RWPE2 (cell line): ENCODE data around the gene LIN7B.
A peak's percentile ranks its signal among the peaks of the same experiment; 100 is the strongest.
"Not testable (repeated sequence)": the region's sequence is repeated elsewhere in the genome, so short reads cannot be mapped to it uniquely, and the experiment has no call there.

Experiments used
- ATAC-seq: fragments of 200-7000 bp; cut with Tn5 transposase; 3 replicates; pipeline ENCODE4 v1.9.1; 2021; ENCODE audit warnings: low read depth
- DNase-seq: peaks from one replicate; pipeline ENCODE4 v3.0.0-alpha.2; 2020; ENCODE audit warnings: low spot score
- H3K27ac ChIP-seq: fragments of 450-650 bp; 2 replicates; pipeline ENCODE4 v1.5.1; 2017; ENCODE audit warnings: mild to moderate bottlenecking; ENCODE audit not compliant: poor library complexity, severe bottlenecking
- H3K27me3 ChIP-seq: fragments of 250-450 bp; sonication (Bioruptor Pico); 2 replicates; pipeline ENCODE4 v1.5.1; 2021; ENCODE audit warnings: mild to moderate bottlenecking, moderate library complexity; ENCODE audit not compliant: insufficient read depth, poor library complexity, severe bottlenecking
- H3K36me3 ChIP-seq: fragments of 250-450 bp; sonication (Bioruptor Pico); 2 replicates; pipeline ENCODE4 v1.5.1; 2020; ENCODE audit warnings: low read depth, mild to moderate bottlenecking, moderate library complexity
- H3K4me1 ChIP-seq: fragments of 250-450 bp; sonication (Bioruptor Pico); 2 replicates; pipeline ENCODE4 v1.5.1; 2021; ENCODE audit warnings: mild to moderate bottlenecking, moderate library complexity; ENCODE audit not compliant: insufficient read depth, poor library complexity, severe bottlenecking
- H3K4me3 ChIP-seq: fragments of 250-450 bp; sonication (Bioruptor Pico); 2 replicates; pipeline ENCODE4 v1.5.1; 2021; ENCODE audit warnings: mild to moderate bottlenecking, moderate library complexity; ENCODE audit not compliant: severe bottlenecking
- H3K9me3 ChIP-seq: fragments of 250-450 bp; sonication (Bioruptor Pico); 2 replicates; pipeline ENCODE4 v1.5.1; 2021; ENCODE audit warnings: mild to moderate bottlenecking, moderate library complexity; ENCODE audit not compliant: severe bottlenecking
- TF ChIP-seq, protein P1 (sequence below): fragments of 450-650 bp; IDR thresholded peaks from one replicate; pipeline ENCODE4 v1.5.1; 2017; ENCODE audit warnings: mild to moderate bottlenecking, moderate library complexity; ENCODE audit not compliant: poor library complexity, severe bottlenecking

The LIN7B gene

DNA sequence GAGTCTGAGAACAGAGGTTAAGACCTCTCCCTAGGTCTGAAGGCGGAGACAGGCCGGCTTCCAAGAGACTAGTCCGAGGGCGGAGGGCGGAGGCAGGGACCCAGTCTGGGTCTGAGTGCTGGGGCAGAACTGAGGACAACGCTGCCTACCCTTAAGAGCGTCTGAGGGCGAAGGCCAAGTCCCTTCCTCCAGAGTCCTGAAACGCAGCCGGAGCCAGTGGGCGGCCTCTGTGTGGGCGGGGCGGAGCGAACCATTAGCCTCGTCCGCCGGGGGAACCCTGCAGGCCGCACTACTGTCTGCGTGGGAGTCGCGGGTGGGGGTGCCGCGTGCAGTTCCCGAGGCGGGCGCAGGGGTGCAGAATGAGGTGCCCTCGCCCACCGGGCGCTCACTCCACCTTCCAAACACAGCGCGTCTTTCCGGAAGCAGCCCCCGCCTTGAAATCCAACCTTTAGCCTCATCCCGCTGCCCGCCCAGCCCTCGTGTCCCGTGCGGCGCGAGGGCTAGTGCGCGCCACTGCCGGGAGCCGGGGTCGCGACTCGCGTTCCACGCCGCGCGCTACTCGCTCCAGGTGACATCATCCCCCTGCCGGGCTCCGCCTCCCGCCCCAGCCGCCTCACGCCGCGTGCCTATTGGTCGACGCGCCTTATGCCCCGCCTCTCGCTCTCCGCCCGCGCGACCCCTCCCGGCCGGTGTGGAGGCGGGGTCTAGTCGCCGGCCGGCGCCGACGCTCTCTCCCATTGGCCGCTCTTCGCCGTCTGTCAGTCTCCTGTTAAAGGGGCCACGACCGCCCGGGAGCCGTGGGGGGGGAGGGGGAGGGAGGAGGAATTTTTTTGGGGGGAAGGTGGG is 4.6 kb downstream of the LIN7B start, which contains the start of gene C19orf73:
Gene C19orf73, minus strand, starts transcription at position 579 of the 846 bp plus-strand sequence. Its CDS starts 121 bp downstream, at position 458.
- ATAC-seq (peak; percentile 77), DNase-seq (peak; percentile 90)
- Histone ChIP-seq H3K4me1 (peaks cover 1% of the 10 kb centered on the region), H3K27ac (peak within 1 kb of the TSS; percentile 59), H3K4me3 (peak within 1 kb of the TSS; percentile 55), H3K36me3 (no peaks in the 10 kb centered on the region), H3K9me3 (no peaks in the 10 kb centered on the region), H3K27me3 (no peaks in the 10 kb centered on the region)
- TF ChIP-seq, protein P1, sequence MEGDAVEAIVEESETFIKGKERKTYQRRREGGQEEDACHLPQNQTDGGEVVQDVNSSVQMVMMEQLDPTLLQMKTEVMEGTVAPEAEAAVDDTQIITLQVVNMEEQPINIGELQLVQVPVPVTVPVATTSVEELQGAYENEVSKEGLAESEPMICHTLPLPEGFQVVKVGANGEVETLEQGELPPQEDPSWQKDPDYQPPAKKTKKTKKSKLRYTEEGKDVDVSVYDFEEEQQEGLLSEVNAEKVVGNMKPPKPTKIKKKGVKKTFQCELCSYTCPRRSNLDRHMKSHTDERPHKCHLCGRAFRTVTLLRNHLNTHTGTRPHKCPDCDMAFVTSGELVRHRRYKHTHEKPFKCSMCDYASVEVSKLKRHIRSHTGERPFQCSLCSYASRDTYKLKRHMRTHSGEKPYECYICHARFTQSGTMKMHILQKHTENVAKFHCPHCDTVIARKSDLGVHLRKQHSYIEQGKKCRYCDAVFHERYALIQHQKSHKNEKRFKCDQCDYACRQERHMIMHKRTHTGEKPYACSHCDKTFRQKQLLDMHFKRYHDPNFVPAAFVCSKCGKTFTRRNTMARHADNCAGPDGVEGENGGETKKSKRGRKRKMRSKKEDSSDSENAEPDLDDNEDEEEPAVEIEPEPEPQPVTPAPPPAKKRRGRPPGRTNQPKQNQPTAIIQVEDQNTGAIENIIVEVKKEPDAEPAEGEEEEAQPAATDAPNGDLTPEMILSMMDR = no peak

DNA sequence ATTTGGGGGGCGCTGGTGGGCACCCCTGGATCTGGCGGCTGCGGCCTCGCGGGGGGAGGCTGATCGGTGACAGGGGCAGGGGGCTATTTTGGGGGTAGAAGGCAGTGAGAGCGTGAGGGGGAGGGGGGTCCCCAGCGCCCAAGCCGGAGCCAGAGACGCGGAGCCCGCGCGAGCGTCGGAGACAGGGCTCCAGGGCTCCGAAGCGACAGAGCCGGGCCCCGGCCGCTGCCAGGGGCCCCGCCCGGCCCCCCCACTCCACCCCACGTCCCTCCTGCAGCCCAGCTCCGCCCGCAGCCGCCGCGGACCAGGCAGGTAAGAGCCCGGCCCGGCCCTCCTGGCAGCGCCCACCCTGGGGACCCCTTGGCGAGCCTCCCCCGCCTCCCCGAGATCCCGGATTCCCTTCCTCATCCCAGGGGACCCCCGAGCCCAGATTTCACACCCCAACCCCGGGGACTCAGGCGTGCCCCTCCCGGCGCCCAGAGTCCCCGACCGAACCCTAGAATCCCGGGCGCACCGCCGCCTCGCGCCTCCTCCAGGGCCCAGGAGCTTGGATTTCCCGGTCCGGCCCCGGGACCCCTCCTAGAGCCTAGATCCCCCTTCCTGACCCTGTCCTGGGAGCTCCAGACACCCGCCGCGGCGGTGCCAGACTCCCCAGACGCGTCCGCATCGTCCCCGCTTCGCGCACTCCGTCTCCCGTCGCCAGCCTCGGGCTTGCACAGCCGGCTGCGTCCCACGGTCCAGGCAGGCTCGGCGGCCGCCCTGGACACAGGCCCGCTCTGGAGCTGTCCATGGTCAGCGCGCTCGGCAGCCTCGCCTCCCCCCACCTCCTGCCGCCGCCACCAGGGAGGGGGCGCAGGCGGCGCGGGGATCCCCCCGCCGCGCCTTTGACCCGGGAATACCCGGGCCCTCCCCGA is 5.5 kb downstream of the LIN7B start, which contains the start of gene PPFIA3:
Gene PPFIA3, plus strand, starts transcription at position 134 of the 914 bp plus-strand sequence. CDS start 8,330 bp downstream, outside the sequence.
- peak within 1 kb of the TSS; percentile 55 for H3K4me3 ChIP-seq
- peak within 1 kb of the TSS; percentile 59 for H3K27ac ChIP-seq
- DNase-seq (peak; percentile 75), ATAC-seq (peak; percentile 56)
- TF ChIP-seq, protein P1 = no peak
- H3K36me3 ChIP-seq = no peaks in the 10 kb centered on the region
- H3K9me3 ChIP-seq = no peaks in the 10 kb centered on the region
- H3K4me1 ChIP-seq = no peaks in the 10 kb centered on the region
- H3K27me3 ChIP-seq = no peaks in the 10 kb centered on the region

DNA sequence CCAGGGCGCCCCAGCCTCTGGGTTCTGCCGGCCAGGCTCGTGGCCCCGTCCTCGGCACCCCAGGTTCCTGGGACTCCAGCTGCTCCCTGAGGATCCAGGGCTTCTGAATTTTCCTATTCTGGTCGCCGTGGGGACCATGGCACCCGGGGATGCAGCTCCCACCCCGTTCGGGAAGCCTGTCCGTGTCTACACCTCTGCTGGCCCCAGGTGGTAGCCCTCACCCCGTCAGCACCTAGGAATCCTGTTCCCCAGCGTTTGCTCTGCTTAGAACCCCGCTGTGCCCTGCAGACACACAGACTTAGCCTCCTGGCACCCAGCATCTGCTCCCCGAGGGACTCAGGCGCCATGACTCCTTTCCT is 6.1 kb downstream of the LIN7B start:
- Histone ChIP-seq H3K36me3 (no peaks in the 10 kb centered on the region), H3K9me3 (no peaks in the 10 kb centered on the region), H3K4me3 (peak overlapping the region; percentile 55), H3K27ac (no peak overlapping the region), H3K27me3 (no peaks in the 10 kb centered on the region), H3K4me1 (no peaks in the 10 kb centered on the region)
- DNase-seq (no peak), ATAC-seq (no peak)
- TF ChIP-seq, protein P1 = no peak

DNA sequence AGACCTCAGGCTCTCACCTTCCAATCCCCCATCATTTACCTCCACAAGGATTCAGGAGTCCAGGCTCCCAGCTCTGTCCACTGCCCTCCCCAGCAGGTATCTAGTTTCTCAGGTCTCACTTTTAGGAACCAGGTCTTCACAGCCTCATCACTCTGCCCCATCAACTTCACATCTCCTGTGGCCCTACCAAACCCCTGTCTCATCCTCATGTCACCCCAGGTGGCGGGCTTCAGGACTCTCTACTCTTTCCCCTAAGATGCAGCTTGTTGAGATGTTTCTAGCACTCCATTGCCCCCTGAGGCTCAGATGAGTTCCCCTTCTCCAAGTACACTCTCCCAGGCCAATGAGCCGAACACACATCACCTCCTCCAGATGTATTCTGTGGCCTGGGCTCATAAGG is 6.7 kb downstream of the LIN7B start:
- ATAC-seq = no peak
- TF ChIP-seq, protein P1 = no peak
- Histone ChIP-seq H3K4me1 (no peaks in the 10 kb centered on the region), H3K27ac (no peak overlapping the region), H3K4me3 (no peak overlapping the region), H3K9me3 (no peaks in the 10 kb centered on the region), H3K36me3 (no peaks in the 10 kb centered on the region), H3K27me3 (no peaks in the 10 kb centered on the region)
- no peak for DNase-seq

DNA sequence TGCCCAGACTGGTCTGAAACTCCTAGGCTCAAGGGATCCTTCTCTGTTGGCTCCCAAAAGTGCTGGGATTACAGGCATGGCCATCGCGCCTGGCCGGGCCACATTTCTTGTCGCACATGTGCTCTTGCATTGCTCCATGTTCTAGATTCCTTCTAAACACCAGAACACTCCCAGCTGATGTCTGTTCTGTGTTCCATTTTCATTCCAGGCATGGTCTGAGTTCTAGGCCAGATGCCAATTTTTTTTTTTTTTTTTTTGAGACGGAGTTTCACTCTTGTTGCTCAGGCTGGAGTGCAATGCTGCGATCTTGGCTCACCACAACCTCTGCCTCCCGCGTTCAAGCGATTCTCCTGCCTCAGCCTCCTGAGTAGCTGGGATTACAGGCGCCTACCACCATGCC is 7.7 kb downstream of the LIN7B start:
- H3K4me1 ChIP-seq, DNase-seq, ATAC-seq, H3K36me3 ChIP-seq, H3K4me3 ChIP-seq, H3K27ac ChIP-seq, H3K27me3 ChIP-seq, H3K9me3 ChIP-seq: not testable (repeated sequence)

DNA sequence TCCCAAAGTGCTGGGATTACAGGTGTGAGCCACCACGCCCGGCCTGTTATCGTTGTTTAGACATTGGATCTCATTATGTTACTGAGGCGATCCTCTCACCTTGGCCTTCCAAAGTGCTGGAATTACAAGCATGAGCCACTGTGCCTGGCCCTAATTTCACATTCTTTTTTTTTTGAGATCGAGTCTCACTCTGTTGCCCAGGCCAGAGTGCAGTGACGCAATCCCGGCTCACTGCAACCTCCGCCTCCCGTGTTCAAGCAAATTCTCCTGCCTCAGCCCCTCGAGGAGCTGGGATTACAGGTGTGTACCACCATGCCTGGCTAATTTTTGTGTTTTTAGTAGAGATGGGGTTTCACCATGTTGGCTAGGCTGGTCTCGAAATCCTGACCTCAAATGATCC is 9.1 kb downstream of the LIN7B start:
- not testable (repeated sequence) for H3K9me3 ChIP-seq, H3K4me3 ChIP-seq, ATAC-seq, H3K4me1 ChIP-seq, H3K27me3 ChIP-seq, H3K27ac ChIP-seq, DNase-seq, H3K36me3 ChIP-seq
